ENCODE measurements around the gene SORT1.
"Not testable (repeated sequence)": the region's sequence is repeated elsewhere in the genome, so short reads cannot be mapped to it uniquely, and the experiment has no call there.

The SORT1 gene

DNA sequence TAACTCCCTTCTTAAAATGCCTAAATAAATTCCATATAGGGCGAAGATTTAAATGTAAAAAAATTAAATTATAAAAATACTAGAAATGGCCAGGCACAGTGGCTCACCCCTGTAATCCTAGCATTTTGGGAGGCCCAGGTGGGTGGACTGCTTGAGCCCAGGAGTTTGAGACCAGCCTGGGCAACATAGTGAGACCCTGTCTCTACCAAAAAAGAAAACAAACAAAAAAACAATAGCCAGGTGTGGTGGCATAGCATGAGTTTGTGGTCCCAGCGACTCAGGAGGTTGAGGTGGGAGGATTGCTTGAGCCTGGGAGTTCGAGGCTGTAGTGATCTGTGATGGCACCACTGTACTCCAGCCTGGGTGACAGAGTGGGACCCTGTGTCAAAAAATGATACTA lies 17.8 kb downstream of the SORT1 start:
- no peak for DNase-seq (ENCODE audit: low spot score)

DNA sequence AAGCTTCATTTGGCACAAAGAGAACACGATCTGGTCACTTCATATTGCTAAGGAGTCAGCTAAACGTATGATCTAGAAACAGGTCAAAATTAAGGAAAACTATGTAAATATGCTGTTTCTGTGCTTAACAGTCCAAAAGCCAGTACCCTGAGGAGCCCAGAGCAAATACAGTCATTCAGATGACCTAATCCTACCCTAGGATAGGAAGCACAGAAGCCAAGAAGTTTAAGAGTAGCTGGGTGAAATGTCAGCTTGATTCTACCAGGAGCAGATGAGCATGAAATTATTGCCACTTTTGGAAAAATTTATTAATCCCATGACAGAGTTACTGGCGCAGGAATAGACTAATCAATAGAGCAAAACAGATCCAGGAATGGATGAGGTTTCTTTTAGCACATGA lies 18.3 kb downstream of the SORT1 start:
- DNase-seq (ENCODE audit: low spot score), result peak; percentile 36

DNA sequence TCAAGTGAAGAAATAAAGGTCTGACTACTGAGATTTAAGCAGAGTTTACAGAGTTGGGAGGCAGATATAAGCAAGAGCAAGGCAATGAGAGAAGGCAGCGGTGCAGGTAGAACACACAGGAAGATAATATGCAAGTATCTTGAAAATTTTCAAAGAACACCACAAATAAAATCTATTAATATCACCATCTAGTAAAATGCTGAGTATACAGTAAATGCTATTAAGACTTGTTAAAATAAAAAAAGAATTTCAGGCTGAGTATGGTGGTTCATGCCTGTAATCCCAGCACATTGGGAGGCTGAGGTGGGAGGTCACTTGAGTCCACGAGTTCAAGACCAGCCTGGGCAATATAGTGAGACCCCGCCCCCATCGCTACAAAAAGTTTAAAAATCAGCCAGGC lies 20.0 kb downstream of the SORT1 start:
- no peak for DNase-seq (ENCODE audit: low spot score)

DNA sequence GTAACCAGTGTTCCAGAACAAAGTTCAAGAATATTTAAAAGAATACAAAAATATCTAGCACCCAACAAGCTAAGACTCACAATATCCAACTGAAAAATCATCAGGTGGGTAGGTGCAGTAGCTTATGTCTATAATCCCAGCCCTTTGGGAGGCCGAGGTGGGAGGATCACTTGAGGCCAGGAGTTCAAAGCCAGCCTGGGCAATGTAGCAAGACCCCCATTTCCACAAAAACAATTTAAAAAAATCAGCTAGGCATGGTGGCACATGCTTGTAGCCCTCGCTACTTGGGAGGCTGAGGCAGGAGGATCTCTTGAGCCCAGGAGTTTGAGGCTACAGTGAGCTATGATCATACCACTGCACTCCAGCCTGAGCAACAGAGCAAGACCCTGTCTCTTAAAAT lies 24.0 kb downstream of the SORT1 start:
- not testable (repeated sequence) for DNase-seq (ENCODE audit: low spot score)

DNA sequence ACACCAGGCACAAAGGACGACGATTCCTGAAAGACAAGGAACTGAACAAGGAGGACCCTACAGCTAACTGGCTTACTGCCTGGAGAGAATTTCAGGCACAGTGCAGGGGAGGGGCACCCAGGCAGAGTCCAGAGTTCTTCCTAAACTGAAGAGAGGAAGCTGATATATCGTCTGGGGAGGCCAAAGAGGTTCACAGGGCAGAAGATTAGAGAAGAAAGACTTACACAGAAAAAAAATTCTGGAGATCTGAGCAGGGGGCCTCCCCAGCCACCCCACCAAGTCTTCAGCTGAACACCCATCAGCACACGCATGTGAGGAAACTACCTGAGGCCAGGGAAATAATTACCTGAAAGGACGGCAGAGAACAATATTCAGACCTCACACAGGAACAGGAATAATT lies 24.6 kb downstream of the SORT1 start:
- no peak for DNase-seq (ENCODE audit: low spot score)

DNA sequence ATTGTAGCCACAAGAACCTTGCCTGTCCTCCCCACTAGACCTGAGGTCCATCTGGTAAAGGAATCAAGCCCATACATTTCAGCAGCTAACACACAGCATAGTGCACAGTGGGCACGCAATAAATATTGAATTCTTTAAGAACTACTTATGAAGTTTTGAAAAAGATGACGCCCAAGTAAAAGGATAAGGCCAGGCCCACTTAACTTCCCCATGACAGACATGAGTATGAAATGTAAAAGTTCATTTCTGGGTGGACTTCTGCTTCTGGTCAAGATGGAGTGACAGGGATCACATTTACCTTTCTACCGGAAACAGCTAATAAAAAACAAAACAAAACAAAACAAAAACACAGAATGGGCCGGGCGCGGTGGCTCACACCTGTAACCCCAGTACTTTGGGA lies 25.4 kb downstream of the SORT1 start:
- no peak for DNase-seq (ENCODE audit: low spot score)

DNA sequence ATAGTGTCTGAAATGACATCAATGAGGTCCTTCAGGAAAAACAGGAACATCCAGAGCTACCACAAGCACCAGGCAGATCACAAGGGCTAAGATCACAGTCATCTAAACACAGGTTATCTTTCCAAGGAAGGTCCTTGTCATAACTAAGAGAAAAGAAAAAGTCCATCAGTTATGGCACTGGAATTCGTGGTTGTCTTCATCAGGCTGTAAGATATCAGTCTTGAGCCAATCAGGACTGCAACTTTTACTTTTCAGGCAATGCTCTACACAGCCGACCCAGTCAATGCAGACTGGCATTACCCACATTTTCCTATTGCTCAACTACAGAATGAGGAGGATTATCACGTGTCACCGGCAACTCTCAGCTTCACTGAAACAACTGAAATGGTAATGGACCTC lies 26.4 kb downstream of the SORT1 start:
- peak; percentile 73 for DNase-seq (ENCODE audit: low spot score)

DNA sequence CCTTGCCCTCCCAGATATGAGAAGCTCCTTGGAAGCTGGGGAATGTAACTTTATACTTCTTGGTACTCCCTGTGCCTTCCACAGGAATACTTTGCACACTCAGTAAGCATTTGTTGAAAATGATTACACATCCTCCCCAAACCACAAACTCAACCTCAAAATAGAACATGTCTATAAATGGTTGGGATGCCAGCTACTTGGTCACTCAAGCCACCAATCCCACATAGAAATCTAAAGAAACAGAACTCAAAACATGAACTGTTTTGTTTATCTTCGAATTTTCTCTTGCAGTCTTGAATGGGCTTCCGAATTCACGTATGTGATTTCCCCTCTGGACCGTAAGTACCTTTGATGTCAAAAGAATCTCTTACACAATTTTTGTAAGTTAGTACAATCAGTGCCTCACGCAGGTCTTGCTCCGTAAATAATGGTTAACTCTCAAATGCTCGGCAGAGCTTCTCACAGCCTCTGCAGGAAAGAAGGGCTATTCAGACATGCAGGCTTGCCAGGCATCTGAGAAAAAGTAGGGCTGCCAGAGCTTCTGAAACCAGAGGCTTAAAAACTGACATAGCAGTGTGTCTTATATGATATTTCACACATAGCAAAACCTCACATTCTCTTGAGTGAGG lies 26.9 kb downstream of the SORT1 start:
- DNase-seq (ENCODE audit: low spot score), result peak; percentile 80

DNA sequence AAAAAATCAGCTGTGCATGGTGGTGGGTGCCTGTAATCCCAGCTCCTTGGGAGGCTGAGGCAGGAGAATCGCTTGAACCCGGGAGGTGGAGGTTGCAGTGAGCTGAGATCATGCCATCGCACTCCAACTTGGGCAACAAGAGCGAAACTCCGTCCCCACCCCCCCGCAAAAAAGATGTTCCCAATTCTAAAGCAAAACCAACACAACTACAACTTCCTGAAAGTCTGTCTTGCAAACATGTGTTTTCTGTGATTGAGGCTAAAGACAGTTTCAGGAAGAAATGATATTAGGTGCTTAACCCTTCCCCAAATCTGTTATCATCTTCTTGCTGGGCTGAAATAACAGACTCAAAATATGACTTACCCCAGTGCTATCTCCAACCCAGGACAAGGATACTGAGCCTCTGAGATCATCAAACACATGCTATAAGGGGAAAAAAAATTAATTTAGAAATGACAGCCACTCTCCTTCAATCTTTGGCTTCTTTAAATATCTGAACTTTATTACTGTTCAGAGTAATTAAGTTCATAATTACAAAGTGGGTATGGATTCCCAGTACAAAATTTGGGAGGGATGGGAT lies 28.5 kb downstream of the SORT1 start:
- peak; percentile 29 for DNase-seq (ENCODE audit: low spot score)

DNA sequence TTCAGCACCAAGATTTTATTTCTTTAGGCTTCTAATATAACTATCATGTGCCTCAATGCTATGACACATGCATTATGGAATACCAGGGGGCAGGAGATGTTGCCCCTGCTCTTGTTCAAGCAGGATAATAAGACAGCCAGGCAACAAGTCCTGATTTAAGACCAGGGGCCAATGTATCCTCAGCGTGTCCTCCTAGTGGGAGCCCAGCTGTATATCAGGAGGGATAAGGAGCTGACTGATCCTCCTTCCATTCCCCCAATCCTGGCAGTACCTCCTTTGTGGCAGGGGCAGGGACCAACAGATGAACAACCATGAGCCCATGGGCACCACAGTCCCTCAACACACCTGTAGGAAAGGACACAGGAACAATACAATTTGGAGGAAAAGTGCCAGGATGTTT lies 29.3 kb downstream of the SORT1 start:
- DNase-seq (ENCODE audit: low spot score), result no peak

DNA sequence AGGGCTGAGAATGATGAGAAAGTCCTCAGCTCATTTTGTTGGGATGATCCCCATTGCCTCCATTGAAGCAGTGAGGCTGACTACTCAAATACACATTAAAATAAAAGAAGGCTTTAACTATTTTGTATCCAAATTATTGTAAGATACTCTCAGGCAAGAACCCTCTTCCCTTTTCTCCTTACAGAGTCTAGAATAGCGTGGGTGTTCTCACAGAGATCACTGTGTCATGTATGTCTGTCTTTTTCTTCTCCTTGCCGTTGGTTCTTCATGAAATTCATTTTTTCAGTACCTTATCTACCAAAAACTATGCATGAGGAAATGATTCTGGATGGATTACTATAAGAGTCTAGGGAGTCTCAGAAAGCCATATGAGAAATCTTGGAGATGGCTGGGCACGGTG lies 30.1 kb downstream of the SORT1 start:
- DNase-seq (ENCODE audit: low spot score), result no peak

DNA sequence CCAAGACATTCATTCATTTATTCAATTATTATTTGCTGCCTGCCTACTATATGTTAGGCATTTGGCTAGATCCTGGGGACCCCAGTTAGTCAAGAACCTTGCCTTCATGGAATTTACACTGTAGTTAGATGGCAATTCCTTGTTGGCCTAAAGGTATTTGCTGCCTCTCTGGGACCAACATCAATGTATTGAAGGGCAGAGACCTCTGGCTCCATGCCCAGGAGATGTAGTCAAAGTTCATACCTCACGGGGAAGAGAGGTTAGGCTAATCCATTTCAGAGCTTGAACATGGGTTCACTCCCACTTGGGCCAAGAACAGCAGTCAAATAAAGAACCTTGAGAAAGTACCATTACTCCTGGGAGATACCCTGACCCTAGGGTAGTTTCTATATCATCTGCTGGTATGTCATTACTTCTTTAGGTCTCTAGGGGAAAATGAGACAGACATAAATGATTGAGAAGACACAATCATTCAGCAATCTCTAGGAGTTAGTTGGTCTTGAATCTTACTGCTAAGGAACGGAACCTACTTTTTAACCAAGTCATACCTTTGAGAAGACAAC lies 32.0 kb downstream of the SORT1 start:
- no peak for DNase-seq (ENCODE audit: low spot score)

DNA sequence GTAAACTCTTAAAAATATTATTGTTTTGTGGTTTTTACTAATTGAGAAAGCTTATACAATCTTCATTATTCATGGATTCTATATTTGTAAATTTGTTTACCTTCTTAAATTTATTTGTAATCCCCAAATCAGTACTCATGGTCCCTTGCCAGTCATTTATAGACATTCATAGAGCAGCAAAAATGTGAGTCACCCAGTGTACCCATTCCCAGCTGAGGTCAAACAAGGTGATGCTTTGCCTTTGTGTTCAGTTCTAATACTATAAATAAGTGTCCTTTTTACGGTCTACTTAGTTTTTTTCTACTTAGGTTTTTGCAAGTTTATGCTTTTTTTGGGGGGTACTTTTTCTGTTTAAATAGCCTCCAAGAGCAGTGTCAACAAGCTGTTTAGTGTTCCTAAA lies 36.1 kb downstream of the SORT1 start:
- DNase-seq (ENCODE audit: low spot score), result peak; percentile 28

DNA sequence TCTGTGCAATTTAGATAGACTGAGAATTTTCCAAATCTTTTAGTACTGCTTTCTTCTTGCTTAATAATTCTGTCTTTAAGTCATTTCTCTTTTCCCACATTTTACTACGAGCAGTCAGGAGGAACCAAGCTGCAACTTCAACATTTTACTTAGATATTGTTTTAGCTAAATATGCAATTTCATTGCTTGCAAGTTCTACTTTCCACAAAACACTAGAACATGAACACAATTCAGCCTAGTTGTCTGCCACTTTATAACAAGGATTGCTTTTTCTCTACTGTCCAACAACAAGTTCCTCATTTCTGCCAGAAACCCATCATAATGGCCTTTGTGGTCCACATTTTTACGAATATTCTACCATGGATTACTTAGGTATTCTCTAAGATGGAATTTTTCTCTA lies 36.6 kb downstream of the SORT1 start:
- no peak for DNase-seq (ENCODE audit: low spot score)

DNA sequence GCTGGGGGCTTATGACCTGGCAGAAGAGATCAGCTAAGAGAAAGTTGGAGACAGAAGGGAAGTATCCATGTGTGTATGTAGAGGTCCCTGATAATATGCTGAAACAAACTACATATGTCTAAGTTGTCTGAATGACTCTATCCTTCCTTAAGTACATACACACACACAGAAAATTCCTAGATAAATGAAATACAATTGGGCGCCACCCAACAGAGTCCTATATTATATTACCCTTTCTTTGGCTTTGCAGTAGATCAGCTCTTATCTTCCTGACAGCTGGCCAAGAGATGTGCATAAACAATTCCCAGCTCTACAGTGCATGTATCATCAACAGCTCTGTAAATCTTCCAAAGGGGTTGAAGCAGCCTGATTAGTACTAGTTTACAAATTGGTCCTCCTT lies 40.1 kb downstream of the SORT1 start:
- DNase-seq (ENCODE audit: low spot score), result no peak

DNA sequence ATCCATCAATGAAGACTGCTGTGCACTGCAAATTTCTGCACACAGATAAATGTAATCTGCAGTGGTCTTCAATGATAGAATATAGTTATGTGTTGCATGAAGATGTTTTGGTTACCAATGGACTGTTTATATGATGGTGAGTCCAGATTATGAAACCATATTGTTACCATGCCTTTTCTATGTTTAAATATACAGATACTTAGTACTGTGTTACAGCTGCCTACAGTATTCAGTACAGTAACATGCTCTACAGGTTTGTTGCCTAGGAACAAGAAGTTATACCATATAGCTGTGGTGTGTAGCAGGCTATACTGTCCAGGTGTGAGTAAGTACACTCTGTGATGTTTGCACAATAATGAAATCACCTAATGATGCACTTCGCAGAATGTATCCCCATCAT lies 40.8 kb downstream of the SORT1 start:
- DNase-seq (ENCODE audit: low spot score), result no peak

DNA sequence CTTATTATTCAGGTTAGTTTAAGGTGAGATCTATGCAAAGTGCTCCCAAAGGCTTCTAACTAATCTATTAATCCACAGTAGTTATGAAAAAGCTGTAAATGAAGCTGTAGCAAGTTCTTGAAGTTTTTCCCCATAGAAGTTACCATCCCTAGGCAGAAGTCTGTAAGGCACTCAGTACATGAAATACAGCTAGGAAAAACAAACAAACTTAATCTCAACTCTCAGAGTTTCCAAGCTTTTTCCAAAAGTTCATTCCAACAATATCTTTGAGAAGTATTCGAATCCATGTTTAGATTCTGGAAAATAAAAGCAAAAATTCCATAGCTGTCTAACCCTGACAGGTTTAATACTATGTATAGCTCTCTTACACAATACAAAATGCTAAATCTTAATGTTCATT lies 41.2 kb downstream of the SORT1 start:
- no peak for DNase-seq (ENCODE audit: low spot score)

DNA sequence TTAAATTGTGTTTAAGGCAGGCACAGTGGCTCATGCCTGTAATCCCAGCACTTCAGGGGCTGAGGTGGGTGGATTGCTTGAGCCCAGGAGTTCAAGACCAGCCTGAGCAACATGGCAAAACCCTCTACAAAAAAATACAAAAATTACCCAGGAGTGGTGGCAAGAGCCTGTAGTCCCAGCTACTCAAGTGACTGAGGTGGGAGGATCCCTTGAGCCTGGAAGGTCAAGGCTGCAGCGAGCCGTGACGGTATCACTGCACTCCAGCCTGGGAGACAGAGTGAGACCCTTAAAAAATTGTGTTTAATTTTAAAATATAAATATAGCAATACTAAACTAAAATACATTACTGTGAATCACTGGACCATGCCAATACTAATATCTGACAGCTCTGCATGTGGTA lies 42.8 kb downstream of the SORT1 start:
- no peak for DNase-seq (ENCODE audit: low spot score)

DNA sequence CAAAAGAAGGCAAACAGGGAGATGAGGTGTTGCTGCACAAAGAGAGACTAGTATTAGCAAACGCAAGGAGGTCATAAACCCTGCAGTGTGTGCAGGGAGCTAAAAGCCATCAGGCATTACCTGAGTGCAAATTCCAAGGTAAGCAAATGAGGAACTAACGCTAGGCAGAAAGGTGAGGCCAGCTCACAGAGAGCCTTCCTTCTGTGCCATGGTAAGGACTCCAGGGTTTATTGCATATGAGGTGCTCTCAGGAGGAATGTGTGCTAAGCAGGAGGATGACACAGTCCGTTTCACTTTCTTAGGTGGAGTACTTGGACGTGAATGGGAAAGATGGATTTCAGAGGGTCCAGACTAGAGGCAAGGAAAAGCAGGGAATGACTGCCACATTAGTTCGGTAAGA lies 46.3 kb downstream of the SORT1 start:
- DNase-seq (ENCODE audit: low spot score), result no peak

DNA sequence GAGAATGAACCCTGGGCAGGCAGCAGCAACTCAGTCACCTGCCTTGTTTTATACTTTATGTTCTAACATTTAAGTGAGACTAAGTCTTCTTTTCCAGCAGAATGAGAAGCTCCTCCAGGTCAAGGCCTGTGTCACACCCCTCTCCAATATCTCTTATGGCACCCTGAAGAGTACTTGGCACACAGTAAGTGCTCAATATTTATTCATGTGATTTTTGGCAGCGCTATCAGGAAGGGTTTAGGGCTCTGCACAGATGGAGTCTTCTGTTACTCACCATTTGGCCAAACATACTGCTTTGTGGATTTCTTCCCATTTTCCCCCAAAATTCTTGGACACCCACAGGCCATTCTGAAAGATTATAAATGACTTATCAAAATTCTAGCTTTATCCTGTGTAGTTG lies 47.1 kb downstream of the SORT1 start:
- DNase-seq (ENCODE audit: low spot score), result no peak

DNA sequence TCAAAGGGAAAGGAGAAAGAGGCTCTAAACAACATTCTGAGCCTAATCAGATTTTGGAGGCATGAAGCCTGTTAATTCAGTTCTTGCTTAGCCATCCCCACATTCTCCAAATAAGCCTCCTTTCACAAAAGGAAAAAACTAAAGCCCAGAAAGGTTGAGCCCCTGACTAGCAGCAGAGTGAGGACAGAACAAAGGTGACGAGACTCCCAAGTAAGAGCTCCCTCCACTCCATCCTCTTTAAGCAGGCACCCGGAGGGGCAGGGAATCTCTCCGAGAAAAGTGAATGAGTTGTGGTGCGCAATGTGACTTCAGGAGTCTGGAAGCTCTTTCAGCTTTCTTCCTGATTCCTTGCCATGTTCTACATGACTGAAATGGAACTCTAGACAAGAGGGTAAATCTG lies 47.5 kb downstream of the SORT1 start:
- DNase-seq (ENCODE audit: low spot score), result no peak

DNA sequence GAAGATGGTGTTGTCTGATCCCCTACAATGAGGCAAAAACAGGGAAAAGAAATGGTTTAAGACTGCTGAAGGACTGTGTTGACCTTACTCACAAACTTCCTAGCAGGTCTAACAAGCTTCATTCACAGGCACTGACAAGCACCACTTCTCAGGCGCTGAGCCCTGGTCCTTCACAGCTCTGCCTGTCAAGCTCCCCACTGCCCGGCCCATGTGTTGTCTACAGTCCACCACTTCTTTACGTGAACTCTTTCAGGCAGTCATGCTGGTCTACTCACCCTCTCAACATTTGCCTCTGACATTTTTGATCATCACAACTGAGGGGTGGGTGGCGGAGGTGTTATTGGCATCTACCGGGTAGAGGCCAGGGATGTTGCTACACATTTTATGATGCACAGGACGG lies 50.2 kb downstream of the SORT1 start:
- DNase-seq (ENCODE audit: low spot score), result no peak

DNA sequence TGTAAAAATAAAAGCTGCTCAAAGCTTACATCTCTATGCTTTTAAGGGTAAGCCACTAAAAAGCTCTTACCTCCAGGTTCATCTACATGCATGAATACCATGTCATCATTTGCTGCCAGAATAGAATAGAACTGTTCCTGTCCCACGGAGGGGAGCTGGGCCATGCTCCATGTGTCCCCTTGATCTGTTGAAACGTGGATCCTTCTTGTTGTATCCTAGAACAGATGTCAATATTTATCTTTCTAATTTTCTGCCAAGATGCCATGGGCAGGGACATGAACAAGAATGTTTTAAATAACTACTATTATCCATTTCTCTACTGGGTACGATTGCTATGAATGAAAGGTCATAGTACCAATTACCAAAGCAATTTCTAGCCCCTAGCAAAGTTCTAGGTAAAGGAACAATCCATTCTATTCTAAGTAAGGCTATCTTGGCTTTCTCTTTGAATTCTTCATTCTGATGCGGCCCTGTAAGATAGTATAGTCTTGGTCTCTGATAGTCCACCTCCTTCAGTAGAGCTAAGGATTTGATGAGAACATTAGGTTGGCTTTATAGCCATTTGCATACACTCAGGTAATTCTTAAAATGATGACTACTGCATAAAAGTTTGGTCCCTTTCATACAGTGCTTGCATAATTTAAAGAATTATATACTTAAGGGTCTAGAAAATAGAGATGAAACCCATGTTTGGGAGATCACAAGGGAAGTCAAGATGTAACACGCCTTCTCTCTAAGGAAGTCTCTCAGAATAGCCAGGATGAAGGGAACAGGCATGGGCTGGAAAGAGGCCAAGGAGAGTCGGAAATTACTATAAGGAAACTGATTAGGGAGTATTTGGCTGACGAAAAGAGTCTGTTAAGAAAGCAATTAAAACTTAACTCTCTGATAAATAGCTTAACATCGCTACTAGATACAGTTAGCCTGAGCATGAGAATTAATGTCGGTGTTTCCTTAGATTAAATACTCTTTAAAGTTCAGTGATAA lies 55.5 kb downstream of the SORT1 start:
- no peak for DNase-seq (ENCODE audit: low spot score)
